Dedifferentiated amniotic fluid mesenchymal stem cell (primary cell): ENCODE data around the gene ANO2.
"Not testable (repeated sequence)": the region's sequence is repeated elsewhere in the genome, so short reads cannot be mapped to it uniquely, and the experiment has no call there.

Source experiments
- DNase-seq: peaks from one replicate; pipeline ENCODE4 v3.0.0-alpha.2; 2016; ENCODE audit errors: extremely low spot score

The ANO2 gene

DNA sequence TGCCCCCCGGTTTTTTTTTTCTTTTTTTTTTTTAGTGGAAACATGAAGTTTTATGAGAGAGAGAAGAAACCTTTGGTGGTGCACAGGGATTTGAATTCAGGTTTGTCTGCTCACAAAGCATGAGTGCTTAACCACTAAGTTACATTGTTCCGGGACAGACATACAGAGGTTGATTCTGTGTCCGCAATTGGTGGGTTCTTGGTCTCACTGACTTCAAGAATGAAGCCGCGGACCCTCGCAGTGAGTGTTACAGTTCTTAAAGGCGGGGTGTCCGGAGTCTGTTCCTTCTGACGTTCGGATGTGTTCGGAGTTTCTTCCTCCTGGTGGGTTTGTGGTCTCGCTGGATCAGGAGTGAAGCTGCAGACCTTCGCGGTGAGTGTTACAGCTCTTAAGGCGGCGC is 57.2 kb downstream of the ANO2 start:
- DNase-seq = not testable (repeated sequence)

DNA sequence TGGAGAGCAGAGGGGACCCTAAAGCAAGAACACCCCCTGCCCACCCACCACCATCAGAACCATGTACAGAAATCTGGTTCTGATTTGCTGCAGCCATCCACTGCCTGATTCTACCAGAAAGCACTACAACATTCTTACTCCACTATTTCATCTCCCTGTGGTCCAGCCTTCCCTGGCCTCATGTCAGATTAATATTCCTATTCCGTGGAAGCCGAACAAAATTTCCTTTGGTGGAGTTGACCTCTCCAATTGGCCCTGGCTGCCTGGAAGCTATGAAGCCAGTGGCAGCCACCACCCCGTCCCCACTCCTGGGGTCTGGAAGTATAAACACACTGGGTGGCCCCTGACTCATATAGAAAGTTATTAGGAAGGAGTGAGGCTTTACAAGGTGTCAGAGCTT is 60.2 kb downstream of the ANO2 start:
- no peak for DNase-seq

DNA sequence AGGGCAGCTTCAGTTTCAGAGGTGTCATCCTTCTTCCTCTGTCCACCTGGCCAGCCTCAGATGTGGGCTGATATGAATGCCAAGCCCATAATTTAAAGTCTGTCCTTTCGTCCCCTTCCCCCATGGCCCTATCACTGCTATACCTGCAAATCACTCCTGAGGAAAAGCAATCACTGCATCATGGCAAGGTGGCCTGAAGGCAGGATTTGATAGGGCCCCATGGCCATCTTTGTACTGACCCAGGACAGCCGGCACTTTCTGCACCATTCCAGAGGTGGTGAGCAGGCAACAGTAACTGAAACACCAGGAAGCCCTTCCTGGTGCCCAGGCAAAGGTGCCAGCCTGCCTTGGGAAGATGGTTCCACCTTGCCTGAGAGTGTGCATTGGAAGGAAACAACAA is 60.8 kb downstream of the ANO2 start:
- DNase-seq = no peak

DNA sequence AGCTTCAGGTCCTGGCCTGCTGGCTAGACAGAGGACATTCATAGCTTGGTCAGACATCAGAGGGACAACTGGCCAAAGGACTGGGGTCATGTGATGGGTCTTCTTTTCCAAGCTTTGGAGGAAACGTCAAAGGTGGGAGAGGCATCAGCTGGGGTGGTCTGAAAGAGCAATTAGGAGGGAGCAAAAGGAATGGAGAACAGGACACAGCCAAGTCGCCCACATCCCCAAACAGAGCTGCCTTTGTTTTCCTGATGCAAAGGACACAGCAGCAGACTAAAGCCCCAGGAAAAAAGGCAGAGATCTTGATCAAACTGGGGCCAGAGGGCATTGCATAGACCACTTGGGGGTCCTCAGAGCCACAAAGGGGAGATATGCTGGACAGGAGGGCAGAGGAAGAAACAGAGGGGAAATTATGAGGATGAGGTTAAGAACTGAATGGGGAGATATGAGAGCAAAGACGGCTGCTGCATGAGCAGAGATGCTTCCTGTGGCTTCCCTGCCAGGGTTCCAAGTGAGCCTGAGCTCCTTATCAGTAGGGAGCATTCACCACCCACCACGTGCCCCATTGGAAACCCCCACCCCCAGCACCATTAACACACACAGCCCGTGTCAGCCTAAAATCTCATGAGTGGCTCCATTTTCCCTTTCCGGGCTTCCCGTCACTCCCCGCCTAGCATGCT is 62.4 kb downstream of the ANO2 start:
- DNase-seq = no peak

- DNase-seq = no peak
These were observed 63.4 kb downstream of the ANO2 start for GRCh38 chr12:5881666-5882065.

DNA sequence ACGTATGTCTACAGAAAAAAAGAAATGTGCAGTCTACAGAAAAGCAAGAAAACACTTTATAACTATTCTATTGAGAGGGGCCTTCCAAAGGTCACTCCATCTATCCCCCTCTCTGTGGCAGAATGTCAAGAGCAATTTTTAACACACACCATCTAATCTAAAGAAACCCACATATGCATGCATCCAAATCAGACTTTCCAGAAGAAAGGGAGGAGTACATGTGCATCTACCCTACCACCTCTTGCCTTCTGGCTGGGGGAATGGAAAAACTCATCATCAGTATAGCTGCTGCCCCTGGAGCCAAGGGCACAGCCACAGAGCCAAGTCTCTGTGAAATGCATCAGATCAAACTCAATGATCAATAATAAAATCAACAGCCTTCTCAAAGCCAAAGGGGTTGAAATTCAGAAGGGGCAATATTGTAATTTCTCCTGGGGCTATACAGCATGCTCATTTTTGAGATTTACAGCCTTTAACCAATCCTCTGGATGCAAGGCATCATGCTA is 63.9 kb downstream of the ANO2 start:
- DNase-seq = no peak

DNA sequence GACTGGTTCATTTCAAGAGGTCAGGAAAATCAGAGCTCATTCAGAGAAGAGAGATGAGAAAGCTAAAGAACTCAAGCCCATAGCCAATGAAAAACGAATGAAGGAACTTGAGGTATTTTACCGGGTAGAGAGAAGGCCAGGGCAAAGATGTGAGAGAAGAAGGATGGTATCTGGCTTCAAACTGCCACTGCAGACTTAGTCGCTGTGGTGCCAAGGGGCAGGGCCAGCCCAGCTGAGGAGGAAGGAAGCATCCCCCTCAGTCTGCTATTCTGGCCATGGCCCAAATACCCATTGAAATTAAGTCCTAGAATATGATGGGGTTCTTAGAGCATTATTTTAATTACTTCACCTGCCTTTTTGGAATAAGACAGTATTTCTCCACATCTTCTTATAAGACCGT is 69.2 kb downstream of the ANO2 start:
- DNase-seq = no peak

- no peak for DNase-seq
These were observed 70.5 kb downstream of the ANO2 start for GRCh38 chr12:5874514-5874913.

- no peak for DNase-seq
These were observed 71.7 kb downstream of the ANO2 start for GRCh38 chr12:5873281-5873919.

GRCh38 chr12:5872745-5873144 is 72.3 kb downstream of the ANO2 start:
- DNase-seq = peak; percentile 20

- DNase-seq = no peak
These were observed 73.3 kb downstream of the ANO2 start for GRCh38 chr12:5871741-5872140.

GRCh38 chr12:5870183-5870582 is 74.9 kb downstream of the ANO2 start:
- DNase-seq = no peak

DNA sequence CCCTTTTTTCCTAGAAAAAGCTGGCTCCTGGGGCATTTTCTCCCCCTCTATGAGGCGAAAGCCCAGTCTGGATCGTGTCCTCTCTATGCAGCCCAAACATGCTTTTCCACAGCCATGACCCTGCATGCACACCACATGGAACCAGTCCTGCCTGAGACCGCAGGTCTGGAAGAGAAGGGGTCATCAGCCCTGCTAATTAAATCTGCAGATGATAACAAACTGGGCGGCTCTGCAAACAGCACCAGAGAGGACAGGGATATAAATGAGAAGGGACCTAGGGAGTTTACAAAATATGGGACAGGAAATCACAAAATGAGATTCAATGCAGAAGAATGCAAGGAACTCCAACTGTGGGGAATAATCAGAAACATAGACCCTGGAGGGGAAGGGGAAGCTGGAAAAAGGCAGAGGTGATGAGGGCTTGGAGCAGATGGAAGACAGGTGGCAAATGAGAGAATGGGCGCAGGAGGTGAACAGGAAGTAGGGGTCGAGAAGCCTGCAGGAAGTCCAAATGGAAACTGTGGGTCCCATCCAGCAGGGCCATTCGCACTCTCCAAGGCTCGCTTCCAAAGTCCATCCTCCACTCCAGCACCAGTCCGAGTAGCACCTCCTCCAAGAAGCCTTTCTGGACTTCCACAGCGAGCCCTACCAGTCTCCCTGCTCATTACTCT is 76.3 kb downstream of the ANO2 start:
- DNase-seq = no peak

GRCh38 chr12:5865397-5865796 is 79.7 kb downstream of the ANO2 start:
- no peak for DNase-seq

GRCh38 chr12:5864972-5865371 is 80.1 kb downstream of the ANO2 start:
- DNase-seq = no peak

DNA sequence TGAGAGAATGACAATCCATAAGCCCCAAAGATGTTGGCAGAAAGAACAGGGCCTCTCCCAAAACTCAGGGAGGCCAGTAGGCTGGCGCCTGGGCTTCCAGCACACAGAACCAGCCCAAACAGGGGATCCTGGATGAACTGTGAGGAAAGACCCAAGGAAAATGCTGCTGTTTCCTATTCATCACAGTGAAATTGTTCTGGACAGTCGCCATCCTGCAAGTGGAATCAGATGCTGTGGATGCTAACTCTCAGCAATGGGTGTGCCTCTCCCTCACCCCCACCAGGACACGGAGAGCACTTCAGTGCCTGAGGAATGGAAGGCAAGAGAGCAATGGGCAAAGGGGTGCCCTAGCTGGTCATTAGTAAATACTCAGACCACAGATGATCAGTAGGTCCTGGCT is 80.8 kb downstream of the ANO2 start:
- no peak for DNase-seq

- no peak for DNase-seq
These were observed 83.6 kb downstream of the ANO2 start for GRCh38 chr12:5861416-5861815.

DNA sequence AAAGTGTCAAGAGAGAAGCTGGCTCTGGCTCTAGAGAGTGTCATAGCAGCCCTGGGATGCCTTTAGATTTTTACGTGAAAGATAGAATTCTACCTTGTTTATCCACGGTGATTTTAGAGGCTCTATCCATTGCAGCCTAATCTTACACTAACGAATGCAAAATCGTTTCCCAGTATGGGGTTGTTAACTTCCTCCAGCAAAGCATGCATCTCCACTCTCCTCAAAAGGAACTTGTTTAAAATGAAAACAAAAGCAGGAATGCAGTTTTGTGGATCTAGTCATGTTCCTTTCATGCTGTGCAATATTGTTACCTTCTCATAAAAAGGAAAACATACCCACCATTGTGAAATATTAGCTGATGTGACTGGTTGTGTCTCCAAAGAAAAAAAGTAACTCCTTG is 88.4 kb downstream of the ANO2 start:
- no peak for DNase-seq

DNA sequence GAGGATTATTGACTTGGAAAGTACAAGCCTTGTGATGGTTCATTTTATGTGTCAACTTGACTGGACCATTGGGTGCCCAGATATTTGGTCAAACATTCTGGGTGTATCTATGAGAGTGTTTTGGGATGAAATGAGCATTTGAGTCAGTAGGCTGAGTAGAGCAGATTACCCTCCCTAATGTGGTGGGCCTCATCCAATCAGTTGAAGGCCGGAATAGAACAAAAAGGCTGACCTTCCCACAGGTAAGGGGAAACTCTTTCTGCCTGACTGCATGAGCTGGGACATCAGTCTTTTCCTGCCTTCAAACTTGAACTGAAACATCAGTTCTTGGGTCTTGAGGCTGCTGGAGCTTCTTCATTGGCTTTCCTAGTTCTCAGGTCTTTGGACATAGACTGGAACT is 98.1 kb downstream of the ANO2 start:
- DNase-seq = no peak

DNA sequence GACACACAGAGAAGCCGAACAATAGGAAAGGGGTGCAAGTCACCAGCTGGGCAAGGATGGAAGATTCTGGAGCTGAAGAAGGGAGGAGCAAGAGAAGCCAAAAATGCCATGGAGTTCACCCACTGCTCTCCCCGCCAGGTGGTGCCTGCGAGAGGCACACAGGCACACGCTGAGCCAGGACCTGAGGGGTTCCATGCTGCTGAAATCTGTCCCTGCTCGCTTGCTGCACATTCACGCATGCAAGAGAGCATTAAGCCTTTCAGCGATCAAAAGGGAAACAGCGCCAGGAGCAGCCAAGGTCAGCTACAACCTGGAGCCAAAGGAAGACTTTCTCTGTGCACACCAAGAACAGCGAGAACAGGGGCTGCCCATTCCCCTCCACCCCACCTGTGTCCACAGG is 104.1 kb downstream of the ANO2 start:
- DNase-seq = no peak

- no peak for DNase-seq
These were observed 114.9 kb downstream of the ANO2 start for GRCh38 chr12:5830111-5830510.

DNA sequence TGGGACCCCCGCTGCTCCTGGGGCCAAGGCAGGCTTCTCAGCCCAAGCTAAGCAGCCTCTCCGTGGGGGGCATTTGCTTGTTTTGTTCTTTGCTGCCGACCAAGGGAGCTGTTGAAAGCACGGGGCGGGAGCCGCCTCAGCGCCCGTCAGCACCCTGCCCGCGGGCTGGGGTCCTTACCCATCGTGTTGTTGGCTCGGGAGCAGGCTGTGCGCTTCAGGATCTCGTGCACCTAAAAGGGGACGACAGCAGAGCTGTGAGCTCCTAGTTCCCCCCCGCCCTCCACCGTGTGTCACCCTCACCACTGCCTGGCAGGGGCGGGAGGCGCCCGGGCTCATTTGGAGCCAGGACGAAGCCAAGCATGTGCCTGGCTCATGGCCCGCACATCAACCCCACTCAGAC is 117.5 kb downstream of the ANO2 start:
- no peak for DNase-seq

- not testable (repeated sequence) for DNase-seq
These were observed 119.3 kb downstream of the ANO2 start for GRCh38 chr12:5825761-5826160.
